ENCODE data around the gene NLRP1. TPM values are rescaled to one million over a fixed set of nuclear protein-coding genes. Genes with fewer than 3 reads are reported as not detected.

The NLRP1 gene
- total RNA-seq, 1 donor from 2014 or later = 67.7 TPM

GRCh38 chr17:5624211-5624610 is 39.9 kb upstream of the NLRP1 start:
- no peak overlapping the region for H3K4me3 ChIP-seq
- no peaks in the 10 kb centered on the region for H3K4me1 ChIP-seq
- no peak for DNase-seq (ENCODE audit: low spot score in 2 of 2)
- no peak overlapping the region for H3K27ac ChIP-seq
- no peaks in the 10 kb centered on the region for H3K27me3 ChIP-seq
- H3K9me3 ChIP-seq = no peaks in the 10 kb centered on the region
- intact Hi-C loops (cut with DNase I) = no loop called here
- H3K36me3 ChIP-seq = no peaks in the 10 kb centered on the region
- TF ChIP-seq CTCF (IDR thresholded peaks at IDR 0.05) = no peak

GRCh38 chr17:5621729-5622128 is 37.4 kb upstream of the NLRP1 start:
- no peak overlapping the region for H3K27ac ChIP-seq
- intact Hi-C loops (cut with DNase I) = no loop called here
- no peak for DNase-seq (ENCODE audit: low spot score in 2 of 2)
- no peaks in the 10 kb centered on the region for H3K27me3 ChIP-seq
- H3K9me3 ChIP-seq = no peaks in the 10 kb centered on the region
- H3K36me3 ChIP-seq = no peaks in the 10 kb centered on the region
- H3K4me1 ChIP-seq = no peaks in the 10 kb centered on the region
- no peak overlapping the region for H3K4me3 ChIP-seq
- TF ChIP-seq CTCF (IDR thresholded peaks at IDR 0.05) = no peak

- TF ChIP-seq CTCF (IDR thresholded peaks at IDR 0.05) = no peak
- Histone ChIP-seq H3K36me3 (no peaks in the 10 kb centered on the region), H3K4me3 (no peak overlapping the region), H3K27ac (no peak overlapping the region), H3K9me3 (no peaks in the 10 kb centered on the region), H3K27me3 (no peaks in the 10 kb centered on the region), H3K4me1 (no peaks in the 10 kb centered on the region)
- intact Hi-C loops (cut with DNase I) = no loop called here
- no peak for DNase-seq (ENCODE audit: low spot score in 2 of 2)
These were observed 36.7 kb upstream of the NLRP1 start for GRCh38 chr17:5621026-5621425.

- Histone ChIP-seq H3K27ac (no peak overlapping the region), H3K9me3 (no peaks in the 10 kb centered on the region), H3K4me1 (no peaks in the 10 kb centered on the region), H3K27me3 (no peaks in the 10 kb centered on the region), H3K36me3 (no peaks in the 10 kb centered on the region), H3K4me3 (no peak overlapping the region)
- TF ChIP-seq CTCF (IDR thresholded peaks at IDR 0.05) = no peak
- no peak for DNase-seq (ENCODE audit: low spot score in 2 of 2)
- intact Hi-C loops (cut with DNase I) = no loop called here
These were observed 34.9 kb upstream of the NLRP1 start for GRCh38 chr17:5619088-5619740.

- H3K27me3 ChIP-seq = no peaks in the 10 kb centered on the region
- no peaks in the 10 kb centered on the region for H3K9me3 ChIP-seq
These were observed 34.2 kb upstream of the NLRP1 start for GRCh38 chr17:5618476-5618875.

More at GRCh38 chr17:5618476-5618875, 34.2 kb upstream of the NLRP1 start:
- DNase-seq (ENCODE audit: low spot score in 2 of 2) = no peak
- intact Hi-C loops (cut with DNase I) = no loop called here
- Histone ChIP-seq H3K27ac (no peak overlapping the region), H3K4me1 (no peaks in the 10 kb centered on the region), H3K36me3 (no peaks in the 10 kb centered on the region), H3K4me3 (no peak overlapping the region)
- TF ChIP-seq CTCF (IDR thresholded peaks at IDR 0.05) = no peak
